NCI-H2171 treated with DMSO at 0.1 percent for 48 hours (cell line): ENCODE results near the gene TP53I11.

Source experiments
- DNase-seq: peaks from one replicate; lab custom pipeline; 2025; lab: John Stamatoyannopoulos, UW

The TP53I11 gene

GRCh38 chr11:44885065-44885810 is 65.4 kb downstream of the TP53I11 start:
- DNase-seq = no peak

- no peak for DNase-seq
Measured at GRCh38 chr11:44884056-44884455, 66.6 kb downstream of the TP53I11 start.

GRCh38 chr11:44883277-44883676 is 67.4 kb downstream of the TP53I11 start:
- DNase-seq = no peak
